Measurements from ENCODE around the gene GP1BB.

DNA sequence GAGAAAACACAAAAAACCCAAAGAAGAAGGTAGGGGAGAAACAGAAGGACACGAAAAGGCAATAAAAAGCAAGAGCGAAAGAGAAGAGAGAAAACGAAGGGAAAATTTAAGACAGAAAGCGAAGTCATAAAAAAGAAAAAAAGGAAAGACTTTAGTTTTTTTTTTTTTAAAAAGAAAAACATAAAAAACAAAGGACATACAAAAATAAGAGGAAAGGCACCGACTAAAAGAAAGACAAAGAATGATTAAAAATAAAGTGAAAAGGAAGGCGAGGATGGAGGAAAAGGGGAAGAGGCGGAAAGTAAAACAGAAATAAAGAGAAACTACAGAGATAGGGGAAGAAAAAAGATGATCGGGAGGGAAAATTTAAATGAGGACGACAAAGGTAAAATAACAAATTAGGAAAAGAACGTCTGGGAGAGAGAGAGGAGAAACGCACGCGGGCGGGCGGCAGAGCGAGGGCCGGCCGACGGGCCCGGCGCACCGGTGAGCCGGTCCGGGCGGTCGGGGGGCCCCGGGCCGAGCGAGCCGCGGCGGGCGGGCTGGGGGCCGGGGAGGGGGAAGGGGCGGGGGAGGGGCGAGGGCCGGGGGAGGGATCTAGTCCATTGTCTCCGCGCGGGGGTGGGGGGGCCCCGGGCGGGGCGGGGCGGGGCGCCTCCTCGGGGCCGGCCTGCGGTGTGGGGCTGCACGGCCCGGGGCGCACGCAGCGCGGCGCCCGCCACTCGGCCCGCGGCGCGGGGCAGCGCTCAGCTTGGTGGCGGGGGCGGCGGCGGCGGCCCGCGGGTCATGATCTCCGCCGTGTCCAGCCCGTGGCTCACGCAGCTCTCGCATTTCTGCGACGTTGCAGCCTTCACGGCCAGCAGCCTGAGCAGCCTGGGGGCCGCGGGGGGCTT is 37.0 kb downstream of the GP1BB start, which contains the start of gene TBX1:
- TF ChIP-seq, protein P1, sequence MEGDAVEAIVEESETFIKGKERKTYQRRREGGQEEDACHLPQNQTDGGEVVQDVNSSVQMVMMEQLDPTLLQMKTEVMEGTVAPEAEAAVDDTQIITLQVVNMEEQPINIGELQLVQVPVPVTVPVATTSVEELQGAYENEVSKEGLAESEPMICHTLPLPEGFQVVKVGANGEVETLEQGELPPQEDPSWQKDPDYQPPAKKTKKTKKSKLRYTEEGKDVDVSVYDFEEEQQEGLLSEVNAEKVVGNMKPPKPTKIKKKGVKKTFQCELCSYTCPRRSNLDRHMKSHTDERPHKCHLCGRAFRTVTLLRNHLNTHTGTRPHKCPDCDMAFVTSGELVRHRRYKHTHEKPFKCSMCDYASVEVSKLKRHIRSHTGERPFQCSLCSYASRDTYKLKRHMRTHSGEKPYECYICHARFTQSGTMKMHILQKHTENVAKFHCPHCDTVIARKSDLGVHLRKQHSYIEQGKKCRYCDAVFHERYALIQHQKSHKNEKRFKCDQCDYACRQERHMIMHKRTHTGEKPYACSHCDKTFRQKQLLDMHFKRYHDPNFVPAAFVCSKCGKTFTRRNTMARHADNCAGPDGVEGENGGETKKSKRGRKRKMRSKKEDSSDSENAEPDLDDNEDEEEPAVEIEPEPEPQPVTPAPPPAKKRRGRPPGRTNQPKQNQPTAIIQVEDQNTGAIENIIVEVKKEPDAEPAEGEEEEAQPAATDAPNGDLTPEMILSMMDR (IDR thresholded peaks at IDR 0.05; ENCODE audit: low read depth, low read length), result no peak
- no peak for TF ChIP-seq EZH2phosphoT487 (IDR thresholded peaks at IDR 0.05; ENCODE audit: low read depth)

Measured in OCI-LY3 (cell line).